HG03135 (cell line): ENCODE results near the gene BMPR2.
"Not testable (repeated sequence)": the region's sequence is repeated elsewhere in the genome, so short reads cannot be mapped to it uniquely, and the experiment has no call there.

Experiments used
- ATAC-seq: cut with Tn5 transposase; IDR thresholded peaks from one replicate; pipeline ENCODE4 v1.9.1; 2021; ENCODE audit warnings: mild to moderate bottlenecking, moderate library complexity; ENCODE audit not compliant: unreplicated experiment

The BMPR2 gene

DNA sequence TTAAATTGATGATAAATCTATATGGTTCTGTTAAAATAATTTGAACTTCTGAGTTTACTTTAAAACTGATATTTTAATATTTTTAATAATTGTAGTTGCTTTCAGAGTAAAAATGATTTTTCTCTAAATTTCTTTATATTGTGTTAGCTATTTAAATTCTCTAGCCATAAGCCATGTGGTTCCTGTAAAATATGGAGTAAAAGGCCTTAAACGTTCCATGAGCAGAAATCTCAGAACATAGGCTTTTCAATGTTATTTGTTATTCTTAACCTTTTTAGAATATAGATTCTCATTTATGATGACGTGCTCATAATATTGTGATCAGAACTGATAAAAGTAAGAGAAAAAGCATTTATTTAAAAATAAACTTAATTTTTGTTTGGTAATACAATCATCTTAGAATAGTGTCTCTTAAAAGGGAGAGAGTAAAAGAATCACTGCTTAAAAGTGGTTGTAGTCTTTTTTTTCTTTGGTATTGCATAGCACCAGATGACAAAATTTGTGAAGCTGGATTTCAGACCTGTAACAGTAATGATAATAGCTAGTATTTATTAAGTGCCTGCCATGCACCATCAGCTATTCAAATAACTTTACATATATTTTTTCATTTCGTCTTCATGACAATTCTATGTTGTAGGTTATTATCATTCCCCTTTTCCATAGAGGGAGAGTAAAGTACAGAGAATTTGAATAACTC, 2.7 kb downstream of the BMPR2 start:
- no peak for ATAC-seq

DNA sequence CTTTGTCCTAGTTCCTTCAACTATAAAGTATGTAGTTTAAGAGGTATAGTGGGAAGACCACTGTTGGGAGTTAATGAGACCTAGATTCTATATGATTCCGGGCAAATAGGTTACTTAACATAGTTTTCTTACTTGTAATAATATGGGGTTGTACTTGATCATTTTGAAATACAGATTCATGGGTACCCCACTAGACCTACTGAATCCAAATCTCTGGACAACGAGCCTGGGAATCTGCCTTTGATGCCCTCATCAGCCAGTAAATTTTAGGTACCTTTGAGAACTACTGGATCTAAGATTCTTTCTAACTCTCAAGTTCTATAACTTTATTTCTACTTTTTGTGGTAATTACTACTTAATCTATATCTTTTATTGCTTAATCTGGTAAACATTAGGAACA, 6.6 kb downstream of the BMPR2 start:
- no peak for ATAC-seq

DNA sequence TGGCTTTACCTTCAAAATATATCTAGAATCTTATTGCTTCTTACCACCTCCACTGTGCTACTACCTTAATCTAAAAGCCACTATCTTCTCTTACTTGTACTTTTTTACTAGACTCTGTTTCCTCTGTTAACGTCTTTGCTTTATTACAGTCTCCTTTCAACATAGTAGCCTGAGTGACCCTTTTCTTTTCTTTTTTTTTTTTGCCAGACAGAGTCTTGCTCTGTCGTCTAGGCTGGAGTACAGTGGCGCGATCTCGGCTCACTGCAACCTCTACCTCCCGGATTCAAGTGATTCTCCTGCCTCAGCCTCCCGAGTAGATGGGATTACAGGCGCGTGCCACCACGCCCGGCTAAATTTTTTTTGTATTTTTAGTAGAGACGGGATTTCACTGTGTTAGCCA, 10.4 kb downstream of the BMPR2 start:
- ATAC-seq: not testable (repeated sequence)

DNA sequence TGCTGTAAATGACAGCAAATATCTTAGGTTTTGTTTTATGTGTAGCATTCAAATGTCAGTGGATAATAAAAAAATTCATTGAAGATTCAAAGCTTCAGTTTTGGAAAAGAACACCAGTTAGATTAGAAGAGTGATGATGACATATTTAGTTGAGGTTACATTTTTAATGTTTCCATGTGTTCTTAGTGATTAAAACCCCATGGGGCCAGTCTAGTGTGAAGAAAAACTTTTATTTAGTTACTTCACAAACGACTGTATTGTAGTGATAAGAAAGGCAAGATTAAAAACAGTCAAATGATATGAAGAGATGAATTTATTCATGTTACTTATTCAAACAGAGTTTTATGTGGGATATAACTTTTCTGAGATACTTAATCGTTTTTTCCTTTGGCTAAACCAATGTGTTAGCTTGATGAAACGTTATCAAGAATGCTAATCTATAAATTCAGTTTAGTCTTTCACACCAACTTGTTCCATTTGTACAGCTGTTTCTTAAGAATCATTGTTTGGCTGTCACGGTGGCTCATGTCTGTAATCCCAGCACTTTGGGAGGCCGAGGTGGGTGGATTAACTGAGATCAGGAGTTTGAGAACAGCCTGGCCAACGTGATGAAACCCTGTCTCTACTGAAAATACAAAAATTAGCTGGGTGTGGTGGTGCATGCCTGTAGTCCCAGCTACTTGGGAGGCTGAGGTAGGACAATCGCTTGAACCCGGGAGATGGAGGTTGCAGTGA, 11.6 kb downstream of the BMPR2 start:
- no peak for ATAC-seq

DNA sequence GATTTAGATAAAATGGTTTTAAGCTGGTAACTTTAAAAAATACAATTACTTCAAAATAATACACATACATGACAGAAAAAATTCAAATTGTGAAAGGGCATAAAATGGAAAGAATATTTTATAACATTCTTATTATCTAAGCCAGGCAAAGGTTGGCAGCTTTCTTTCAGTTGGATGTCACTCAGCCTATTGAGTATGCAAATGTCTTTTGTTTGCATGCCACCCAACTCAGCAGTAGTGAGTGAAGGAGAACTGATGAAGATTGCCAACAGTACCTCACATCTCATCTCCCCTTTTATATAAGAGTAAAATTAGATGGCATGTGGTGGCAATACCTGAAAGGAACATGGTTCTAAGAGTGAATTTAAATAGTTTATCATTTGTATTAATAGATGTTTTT, 24.8 kb downstream of the BMPR2 start:
- ATAC-seq: no peak

DNA sequence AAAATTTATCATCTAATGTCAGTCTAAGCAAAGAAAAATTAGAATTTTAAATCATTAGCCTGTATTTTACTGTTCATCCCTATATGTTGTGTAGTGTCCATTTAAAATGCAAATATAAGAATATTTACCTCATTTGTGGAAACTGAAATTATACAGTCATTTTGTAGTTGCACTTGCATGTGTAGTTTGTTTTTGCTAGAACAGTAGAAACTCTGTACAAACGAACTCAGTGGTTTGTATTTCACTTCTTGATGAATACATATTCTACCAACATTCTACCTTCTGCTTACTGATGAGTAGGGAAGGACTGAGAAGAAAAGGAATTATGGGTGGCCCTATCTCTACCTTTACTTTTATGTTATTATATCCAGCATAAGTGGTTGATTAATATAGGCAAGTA, 29.7 kb downstream of the BMPR2 start:
- ATAC-seq: no peak

DNA sequence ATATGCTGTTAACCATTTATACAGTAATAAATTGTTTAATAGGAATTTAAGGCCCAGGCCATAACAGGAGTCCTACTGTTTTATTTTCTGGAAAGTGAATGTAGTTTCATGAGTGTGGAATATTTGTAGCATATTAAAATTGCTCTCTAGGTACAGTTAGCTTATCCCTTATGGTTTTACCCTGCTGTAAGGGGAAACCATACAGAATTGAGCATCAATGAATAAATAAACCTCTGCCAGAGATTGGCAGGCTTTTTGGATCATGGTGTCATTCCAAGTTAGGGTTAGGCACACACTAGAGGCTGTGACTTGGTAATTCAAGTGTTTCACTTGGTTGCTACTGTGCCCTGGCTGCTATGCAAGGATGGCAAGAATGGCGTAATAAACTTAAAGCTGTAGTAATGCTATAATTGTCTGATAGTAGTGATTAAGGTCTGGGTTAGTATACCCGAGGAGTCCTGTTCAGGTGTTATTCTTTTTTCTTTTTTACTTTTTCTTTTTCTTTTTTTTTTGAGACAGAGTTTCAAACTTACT, 30.4 kb downstream of the BMPR2 start:
- no peak for ATAC-seq

DNA sequence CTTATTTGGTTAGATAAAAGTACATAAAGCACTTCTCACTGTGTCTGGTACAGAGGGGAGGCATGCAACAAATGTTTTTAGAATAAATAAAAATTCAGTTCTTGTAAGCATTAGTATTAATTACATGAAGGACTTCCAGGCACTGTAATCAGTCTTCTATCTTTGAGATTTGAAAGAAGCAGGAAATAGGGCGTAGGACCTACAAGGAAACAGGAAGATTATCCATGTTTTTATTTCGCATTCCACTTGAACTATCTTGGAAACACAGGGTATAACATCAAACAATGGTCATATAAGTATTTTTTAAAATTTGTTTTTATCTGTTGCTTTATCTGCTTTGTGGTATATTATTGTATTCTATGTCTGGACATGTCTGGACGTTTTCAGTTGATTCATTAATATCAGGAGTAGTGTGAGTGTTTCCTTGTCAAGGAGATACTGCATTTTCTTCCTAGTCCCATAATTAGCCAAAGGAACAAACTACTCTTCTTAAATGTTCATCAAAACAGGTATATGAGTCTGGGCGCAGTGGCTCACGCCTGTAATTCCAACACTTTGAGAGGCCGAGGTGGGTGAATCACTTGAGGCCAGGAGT, 32.5 kb downstream of the BMPR2 start:
- ATAC-seq: no peak

DNA sequence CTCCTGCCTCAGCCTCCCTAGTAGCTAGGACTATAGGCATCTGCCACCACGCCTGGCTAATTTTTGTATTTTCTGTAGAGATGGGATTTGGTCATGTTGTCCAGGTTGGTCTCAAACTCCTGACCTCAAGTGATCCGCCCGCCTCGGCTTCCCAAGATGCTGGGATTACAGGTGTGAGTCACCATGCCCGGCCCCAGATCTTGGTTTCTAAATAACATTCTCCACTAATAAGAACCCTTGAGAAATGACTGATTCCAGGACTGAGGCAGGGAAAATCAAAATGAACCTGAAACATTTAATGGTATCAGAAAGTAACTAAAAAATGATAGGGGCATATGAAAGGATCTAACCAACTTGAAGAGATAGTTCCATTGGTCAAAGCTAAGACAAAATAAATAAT, 34.0 kb downstream of the BMPR2 start:
- no peak for ATAC-seq

DNA sequence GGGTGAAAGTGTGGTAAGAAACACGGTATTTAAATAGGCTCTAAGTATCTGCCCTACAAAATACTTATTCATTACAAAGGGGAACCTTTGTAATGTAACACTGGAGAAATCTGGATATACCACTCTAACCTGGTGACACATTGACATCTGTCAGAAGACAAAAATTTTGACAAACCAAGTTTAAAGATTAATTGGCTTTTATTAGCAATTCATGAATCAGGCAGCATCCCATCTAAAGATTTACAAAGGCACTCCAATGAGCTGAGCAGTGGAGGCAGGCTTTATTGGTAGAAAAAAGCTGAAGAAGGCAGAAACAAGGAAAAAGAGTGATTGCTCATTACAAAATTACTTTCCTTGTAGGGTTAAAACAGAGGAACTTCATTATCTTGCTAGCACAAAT, 35.0 kb downstream of the BMPR2 start:
- no peak for ATAC-seq

DNA sequence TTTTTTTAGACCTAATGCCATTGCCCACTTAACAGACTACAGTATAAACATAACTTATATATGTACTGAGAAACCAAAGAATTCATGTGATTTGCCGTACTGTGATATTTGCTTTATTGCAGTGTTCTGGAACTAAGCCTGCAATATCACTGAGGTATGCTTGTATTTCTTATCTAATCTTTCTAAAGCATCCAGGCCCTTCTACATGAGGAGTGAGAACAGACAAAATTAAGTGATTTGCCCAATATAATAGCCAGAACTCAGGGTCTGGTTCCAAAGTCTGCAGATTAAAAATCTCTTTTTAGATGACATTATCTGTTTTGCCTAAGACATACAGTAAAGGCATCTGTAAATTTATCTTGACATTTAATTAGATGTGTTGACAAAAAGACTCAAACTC, 41.9 kb downstream of the BMPR2 start:
- ATAC-seq: no peak

DNA sequence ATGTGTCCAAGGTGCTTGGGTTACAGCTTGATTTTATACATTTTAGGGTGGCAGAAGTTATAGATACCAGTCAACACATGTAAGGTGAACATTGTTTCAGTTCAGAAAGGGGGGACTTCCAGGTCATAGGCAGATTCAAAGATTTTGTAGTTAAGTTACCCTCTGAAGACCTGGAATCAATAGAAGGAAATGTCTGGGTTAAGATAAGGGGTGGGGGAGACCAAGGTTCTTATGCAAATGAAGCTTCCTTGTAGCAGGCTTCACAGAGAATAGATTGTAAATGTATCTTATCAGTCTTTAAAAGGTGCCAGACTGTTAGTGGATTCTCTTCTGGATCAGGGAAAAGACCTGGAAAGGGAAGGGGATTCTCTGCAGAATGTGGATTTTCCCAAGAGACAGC, 42.4 kb downstream of the BMPR2 start:
- no peak for ATAC-seq

DNA sequence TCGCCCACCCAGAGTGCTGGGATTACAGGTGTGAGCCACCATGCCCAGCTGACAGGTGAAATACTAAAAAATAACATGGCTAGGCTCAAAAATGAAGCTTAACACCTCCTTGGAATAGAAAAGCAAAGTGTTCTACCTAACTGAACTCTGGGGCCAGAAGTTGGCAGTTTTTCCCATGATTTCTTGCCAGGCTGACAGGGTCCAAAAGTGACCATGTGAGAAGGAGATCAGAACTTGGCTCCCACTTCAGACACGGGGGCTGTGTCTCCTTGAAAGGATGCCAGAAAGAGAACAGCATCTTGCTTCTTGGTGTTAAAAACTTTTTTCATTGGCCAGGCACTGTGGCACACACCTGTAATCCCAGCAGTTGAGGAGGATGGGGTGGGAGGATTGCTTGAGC, 47.0 kb downstream of the BMPR2 start:
- no peak for ATAC-seq

DNA sequence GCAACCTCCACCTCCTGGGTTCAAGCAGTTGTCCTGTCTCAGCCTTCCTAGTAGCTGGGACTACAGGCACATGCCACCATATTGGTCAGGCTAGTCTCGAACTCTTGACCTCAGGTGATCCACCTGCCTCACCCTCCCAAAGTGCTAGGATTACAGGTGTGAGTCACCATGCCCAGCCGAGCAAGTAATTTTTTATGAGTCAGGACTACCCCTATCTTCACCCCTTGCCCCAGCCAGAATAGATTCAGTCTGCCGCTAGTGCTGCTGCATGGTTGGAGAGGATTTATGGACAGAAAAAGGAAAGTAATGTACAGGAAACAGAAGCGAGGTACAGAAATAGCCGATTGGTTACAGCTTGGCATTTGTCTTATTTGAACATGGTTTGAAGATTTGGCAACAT, 48.9 kb downstream of the BMPR2 start:
- ATAC-seq: no peak

DNA sequence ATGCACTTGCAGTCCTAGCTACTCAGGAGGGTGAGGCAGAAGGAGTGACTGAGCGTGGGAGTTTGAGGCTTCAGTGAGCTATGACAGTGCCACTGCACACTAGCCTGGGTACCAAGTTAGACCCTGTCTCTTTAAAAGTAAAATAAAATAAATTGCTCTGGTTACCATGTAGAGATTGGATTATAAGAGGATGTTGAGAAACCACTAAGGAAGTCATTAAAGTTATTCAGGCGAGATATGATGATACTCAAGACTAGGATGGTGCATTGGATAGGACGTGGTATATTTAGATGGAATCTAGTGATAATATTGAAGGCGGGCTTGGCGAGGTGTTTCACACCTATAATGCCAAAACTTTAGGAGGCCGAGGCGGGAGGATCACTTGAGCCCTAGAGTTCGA, 50.6 kb downstream of the BMPR2 start:
- no peak for ATAC-seq

DNA sequence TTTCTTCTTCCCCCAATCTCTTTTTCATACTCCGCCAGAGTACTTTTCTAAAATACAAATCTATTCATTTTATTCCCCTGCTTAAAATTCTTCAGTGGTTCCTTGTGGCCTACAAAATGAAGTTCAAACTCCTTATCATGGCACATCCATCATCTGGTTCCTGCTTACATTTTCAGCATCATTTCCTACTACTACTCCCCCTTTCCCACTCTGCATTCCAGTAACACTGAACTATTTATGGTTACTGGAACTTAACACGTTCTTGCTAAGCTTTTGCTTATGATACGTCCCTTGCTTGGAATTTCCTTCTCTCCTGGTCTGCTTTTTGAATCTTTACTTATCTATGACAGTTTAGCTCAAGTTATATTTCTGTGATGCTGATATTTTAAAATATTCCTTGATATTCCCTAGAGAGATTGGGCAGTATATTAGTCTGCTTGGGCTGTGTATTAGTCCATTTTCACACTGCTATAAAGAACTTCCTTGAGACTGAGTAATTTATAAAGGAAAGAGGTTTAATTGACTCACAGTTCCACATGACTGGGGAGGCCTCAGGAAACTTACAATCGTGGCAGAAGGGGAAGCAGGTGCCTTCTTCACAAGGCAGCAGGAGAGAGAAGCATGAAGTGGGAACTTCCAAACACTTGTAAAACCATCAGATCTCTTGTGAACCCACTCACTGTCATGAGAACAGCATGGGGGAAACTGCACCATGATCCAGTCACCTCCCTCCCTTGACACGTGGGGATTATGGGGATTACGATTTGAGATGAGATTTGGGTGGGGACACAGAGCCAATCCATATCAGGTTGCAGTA, 53.2 kb downstream of the BMPR2 start:
- ATAC-seq: no peak

DNA sequence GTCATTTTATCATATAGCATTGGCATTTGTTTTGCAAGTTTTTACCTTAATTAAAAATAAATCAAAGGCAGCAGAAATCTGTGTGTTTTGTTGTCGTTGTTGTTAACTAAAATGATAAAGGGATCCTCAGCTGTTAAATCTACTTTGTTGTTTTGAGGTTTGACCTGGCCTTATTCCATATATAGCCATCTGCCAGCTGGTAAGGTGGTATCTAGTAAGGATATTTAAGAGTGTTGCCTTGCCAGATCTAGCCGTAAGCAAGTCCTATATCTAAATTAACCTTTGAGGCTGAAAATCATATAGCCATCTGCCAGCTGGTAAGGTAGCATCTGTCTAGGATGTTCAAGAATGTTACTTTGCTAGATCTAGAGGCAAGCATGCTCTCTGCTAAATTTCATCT, 56.6 kb downstream of the BMPR2 start:
- ATAC-seq: no peak

DNA sequence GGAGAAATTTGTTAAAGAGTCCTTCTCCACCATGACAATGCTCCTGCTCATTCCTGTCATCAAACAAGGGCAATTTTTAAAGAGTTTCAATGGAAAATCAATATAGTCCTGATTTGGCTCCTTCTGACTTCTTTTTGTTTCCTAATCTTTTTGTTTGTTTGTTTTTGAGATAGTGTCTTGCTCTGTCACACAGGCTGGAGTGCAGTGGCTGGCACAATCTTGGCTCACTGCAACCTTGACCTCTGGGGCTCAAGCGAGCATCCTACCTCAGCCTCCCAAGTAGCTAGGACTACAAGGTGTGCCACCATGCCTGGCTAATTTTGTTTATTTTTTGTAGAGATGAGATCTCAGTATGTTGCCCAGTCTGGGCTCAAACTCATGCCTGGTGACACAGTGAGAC, 58.3 kb downstream of the BMPR2 start:
- ATAC-seq: no peak

DNA sequence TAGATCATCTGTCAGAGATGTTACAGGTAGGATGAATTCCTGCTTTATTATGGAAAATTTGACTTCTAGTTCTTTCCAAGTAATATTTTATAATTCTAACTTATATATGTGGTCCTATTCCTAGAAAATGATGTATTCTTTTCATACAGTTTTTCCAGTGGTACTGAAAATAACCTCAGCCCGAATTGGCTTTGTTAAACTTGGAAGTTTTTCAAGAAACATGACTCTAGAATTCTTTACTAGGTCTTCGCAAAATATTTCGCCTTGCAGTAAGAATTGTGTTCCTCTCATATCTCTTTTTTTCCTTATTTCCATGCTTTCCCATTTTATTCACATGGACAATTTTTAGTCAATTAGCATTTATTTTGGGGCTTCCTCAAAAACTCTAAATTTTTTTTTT, 60.5 kb downstream of the BMPR2 start:
- no peak for ATAC-seq

DNA sequence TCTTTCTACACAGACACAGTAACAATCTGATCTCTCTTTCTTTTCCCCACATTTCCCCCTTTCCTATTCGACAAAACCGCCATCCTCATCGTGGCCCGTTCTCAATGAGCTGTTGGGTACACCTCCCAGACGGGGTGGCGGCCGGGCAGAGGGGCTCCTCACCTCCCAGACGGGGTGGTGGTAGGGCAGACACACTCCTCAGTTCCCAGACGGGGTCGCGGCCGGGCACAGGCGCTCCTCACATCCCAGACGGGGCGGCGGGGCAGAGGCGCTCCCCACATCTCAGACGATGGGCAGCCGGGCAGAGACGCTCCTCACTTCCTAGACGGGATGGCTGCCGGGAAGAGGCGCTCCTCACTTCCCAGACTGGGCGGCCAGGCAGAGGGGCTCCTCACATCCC, 64.0 kb downstream of the BMPR2 start:
- not testable (repeated sequence) for ATAC-seq

DNA sequence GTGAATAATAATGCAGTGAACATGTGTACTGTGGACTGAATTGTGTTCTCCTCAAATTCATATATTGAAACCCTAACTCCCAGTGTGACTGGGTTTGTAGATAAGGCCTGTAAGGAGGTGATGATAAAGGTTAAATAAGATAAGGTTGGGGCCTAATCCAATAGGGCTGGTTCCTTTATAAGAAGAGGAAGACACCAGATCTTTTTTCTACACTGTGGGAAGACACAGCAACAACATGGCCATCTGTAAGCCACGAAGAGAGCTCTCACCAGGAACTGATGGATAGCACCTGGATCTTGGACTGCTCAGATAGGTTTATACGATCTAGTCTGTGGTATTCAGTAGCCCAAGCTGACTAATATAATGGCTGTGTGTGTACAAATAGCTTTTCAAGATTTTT, 66.8 kb downstream of the BMPR2 start:
- no peak for ATAC-seq
